ENCODE measurements around the gene BSPRY. TPM values are rescaled to one million over a fixed set of nuclear protein-coding genes. Genes with fewer than 3 reads are reported as not detected.

The BSPRY gene
- total and polyA plus RNA-seq, 2 experiments from 2014 or later: 6.1 to 12.0 TPM

GRCh38 chr9:113387560-113388230 lies 38.4 kb downstream of the BSPRY start:
- Histone ChIP-seq H3K36me3 (replicated peaks; ENCODE audit: insufficient read depth, low read depth) (no peaks in the 10 kb centered on the region), H3K4me2 (peak overlapping the region; percentile 61), H3K4me3 (no peak overlapping the region), H3K9me3 (ENCODE audit: low read depth) (no peaks in the 10 kb centered on the region), H3K27me3 (no peaks in the 10 kb centered on the region), H3K4me1 (ENCODE audit: insufficient read depth) (peaks cover 33% of the 10 kb centered on the region), H2AFZ (no peak overlapping the region), H4K20me1 (ENCODE audit: insufficient read depth, poor library complexity, severe bottlenecking) (no peaks in the 10 kb centered on the region), H3K27ac (peak overlapping the region; percentile 83), H3K9me2 (replicated peaks; ENCODE audit: insufficient read depth) (no peaks in the 10 kb centered on the region), H3K79me2 (no peaks in the 10 kb centered on the region)
- TF ChIP-seq EZH2 (IDR thresholded peaks at IDR 0.05; ENCODE audit: borderline replicate concordance) (no peak), EZH2phosphoT487 (IDR thresholded peaks at IDR 0.05; ENCODE audit: low read depth, severe bottlenecking, unreplicated experiment) (no peak)
- TF ChIP-seq, protein P1, sequence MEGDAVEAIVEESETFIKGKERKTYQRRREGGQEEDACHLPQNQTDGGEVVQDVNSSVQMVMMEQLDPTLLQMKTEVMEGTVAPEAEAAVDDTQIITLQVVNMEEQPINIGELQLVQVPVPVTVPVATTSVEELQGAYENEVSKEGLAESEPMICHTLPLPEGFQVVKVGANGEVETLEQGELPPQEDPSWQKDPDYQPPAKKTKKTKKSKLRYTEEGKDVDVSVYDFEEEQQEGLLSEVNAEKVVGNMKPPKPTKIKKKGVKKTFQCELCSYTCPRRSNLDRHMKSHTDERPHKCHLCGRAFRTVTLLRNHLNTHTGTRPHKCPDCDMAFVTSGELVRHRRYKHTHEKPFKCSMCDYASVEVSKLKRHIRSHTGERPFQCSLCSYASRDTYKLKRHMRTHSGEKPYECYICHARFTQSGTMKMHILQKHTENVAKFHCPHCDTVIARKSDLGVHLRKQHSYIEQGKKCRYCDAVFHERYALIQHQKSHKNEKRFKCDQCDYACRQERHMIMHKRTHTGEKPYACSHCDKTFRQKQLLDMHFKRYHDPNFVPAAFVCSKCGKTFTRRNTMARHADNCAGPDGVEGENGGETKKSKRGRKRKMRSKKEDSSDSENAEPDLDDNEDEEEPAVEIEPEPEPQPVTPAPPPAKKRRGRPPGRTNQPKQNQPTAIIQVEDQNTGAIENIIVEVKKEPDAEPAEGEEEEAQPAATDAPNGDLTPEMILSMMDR (IDR thresholded peaks at IDR 0.05; ENCODE audit: poor library complexity): no peak
- DNase-seq (ENCODE audit: low spot score): peak; percentile 66
- WGBS (ENCODE audit: low lambda C conversion rate, missing lambda C conversion rate): 59% methylated on average over 9 of the region's 9 CpGs

DNA sequence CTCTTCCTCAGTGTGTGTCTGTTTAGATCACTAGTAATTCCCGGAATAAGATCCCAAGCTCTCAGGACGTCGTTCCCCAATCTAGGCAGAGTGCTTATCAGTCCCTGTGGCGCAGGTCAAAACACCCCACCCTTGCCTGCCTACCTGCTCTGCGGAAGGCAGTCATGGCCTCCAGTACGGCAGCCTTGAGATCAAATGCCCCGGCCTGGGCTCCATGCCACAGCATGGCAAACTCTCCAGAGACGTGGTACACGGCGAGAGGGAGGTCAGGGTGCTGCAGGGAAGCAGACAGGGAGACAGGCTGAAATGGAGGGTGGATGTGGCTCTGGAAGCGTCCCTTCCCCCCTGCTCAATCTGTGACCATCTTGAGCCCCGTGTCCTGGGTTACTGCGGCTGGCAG lies 39.5 kb downstream of the BSPRY start:
- Histone ChIP-seq H3K27me3 (no peaks in the 10 kb centered on the region), H3K4me3 (no peak overlapping the region), H3K4me2 (no peak overlapping the region), H3K9me2 (replicated peaks; ENCODE audit: insufficient read depth) (no peaks in the 10 kb centered on the region), H3K4me1 (ENCODE audit: insufficient read depth) (peaks cover 25% of the 10 kb centered on the region), H3K36me3 (replicated peaks; ENCODE audit: insufficient read depth, low read depth) (no peaks in the 10 kb centered on the region), H4K20me1 (ENCODE audit: insufficient read depth, poor library complexity, severe bottlenecking) (no peaks in the 10 kb centered on the region), H3K27ac (peak overlapping the region; percentile 83), H2AFZ (no peak overlapping the region), H3K9me3 (ENCODE audit: low read depth) (no peaks in the 10 kb centered on the region), H3K79me2 (no peaks in the 10 kb centered on the region)
- WGBS (ENCODE audit: low lambda C conversion rate, missing lambda C conversion rate): 79% methylated on average over 13 of the region's 13 CpGs
- TF ChIP-seq EZH2 (IDR thresholded peaks at IDR 0.05; ENCODE audit: borderline replicate concordance) (no peak), EZH2phosphoT487 (IDR thresholded peaks at IDR 0.05; ENCODE audit: low read depth, severe bottlenecking, unreplicated experiment) (no peak)
- TF ChIP-seq, protein P1 (IDR thresholded peaks at IDR 0.05; ENCODE audit: poor library complexity): no peak
- no peak for DNase-seq (ENCODE audit: low spot score)

DNA sequence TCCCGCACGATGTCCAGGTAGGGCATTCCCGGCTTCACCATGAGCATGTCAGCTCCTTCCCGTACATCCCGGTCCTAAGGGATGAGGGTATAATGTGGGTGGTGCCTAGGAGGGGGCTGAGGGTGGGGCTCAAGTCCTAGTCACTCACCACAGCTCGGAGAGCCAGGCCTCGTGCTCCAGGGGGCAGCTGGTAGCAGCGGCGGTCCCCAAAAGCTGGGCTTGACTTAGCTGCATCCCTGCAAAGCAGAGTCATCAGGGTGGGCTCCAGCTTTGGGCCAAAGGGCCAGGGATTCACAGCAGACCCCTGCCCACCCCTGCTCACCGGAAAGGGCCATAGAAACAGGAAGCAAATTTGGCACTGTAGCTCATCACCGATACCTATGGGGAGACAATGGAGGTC lies 40.1 kb downstream of the BSPRY start:
- no peaks in the 10 kb centered on the region for H3K9me2 ChIP-seq (replicated peaks; ENCODE audit: insufficient read depth)
- TF ChIP-seq, protein P1 (IDR thresholded peaks at IDR 0.05; ENCODE audit: poor library complexity): no peak
- no peak for TF ChIP-seq EZH2phosphoT487 (IDR thresholded peaks at IDR 0.05; ENCODE audit: low read depth, severe bottlenecking, unreplicated experiment)
- TF ChIP-seq EZH2 (IDR thresholded peaks at IDR 0.05; ENCODE audit: borderline replicate concordance): no peak
- H3K4me1 ChIP-seq (ENCODE audit: insufficient read depth): peaks cover 25% of the 10 kb centered on the region
- H3K79me2 ChIP-seq: peaks cover under 1% of the 10 kb centered on the region
- no peaks in the 10 kb centered on the region for H3K36me3 ChIP-seq (replicated peaks; ENCODE audit: insufficient read depth, low read depth)
- 93% methylated on average over 11 of the region's 11 CpGs for WGBS (ENCODE audit: low lambda C conversion rate, missing lambda C conversion rate)
- H4K20me1 ChIP-seq (ENCODE audit: insufficient read depth, poor library complexity, severe bottlenecking): no peaks in the 10 kb centered on the region
- no peaks in the 10 kb centered on the region for H3K9me3 ChIP-seq (ENCODE audit: low read depth)
- no peaks in the 10 kb centered on the region for H3K27me3 ChIP-seq
- H3K27ac ChIP-seq: no peak overlapping the region
- no peak overlapping the region for H3K4me3 ChIP-seq
- no peak for DNase-seq (ENCODE audit: low spot score)
- no peak overlapping the region for H2AFZ ChIP-seq
- no peak overlapping the region for H3K4me2 ChIP-seq
